NCI-H524 (cell line): ENCODE measurements around the gene ZPBP.
"Not testable (repeated sequence)": the region's sequence is repeated elsewhere in the genome, so short reads cannot be mapped to it uniquely, and the experiment has no call there.

Source experiments
- DNase-seq, 2 experiments: peaks; one replicate each; lab custom pipeline; 2025; lab: John Stamatoyannopoulos, UW

Gene ZPBP

GRCh38 chr7:50041165-50041564 lies 51.9 kb downstream of the ZPBP start:
- not testable (repeated sequence) for DNase-seq

DNA sequence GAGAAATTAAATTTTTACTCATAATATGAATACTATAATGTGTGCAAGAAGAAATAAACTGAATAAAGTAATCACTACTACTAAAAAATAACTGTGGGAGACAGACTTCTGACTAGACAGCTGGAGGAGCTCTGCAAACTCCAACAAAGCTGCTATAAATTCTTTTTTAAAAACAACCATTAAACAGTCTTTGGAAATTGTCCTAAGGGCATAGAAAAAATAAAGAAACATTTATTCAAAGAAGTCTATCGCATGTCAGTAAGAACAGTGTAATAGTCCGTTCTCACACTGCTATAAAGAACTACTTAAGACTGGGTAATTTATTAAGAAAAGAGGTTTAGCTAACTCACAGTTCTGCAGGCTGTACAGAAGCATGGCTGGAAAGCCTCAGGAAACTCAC lies 56.0 kb downstream of the ZPBP start:
- DNase-seq = no peak

- no peak for DNase-seq
Observed at GRCh38 chr7:50022991-50023390, 70.1 kb downstream of the ZPBP start.

DNA sequence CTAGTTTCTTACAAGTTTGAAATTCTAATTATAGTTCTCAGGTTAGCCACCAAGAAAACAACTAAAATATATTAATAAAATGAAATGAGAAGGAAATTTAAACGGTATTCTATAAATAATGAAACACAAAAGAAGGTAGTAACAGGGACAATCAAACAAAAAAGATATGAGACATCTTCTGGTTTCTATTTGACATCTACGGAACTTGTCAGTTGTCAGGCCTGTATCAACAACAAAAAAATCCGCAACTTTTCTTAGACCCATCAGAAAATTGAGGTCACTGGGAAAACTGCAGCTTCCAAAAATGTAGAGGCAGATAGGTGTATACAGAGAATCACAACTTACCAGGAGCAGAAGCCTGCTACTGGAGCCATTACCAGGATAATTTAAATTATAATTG lies 70.6 kb downstream of the ZPBP start:
- no peak for DNase-seq

GRCh38 chr7:49995681-49996080 lies 97.4 kb downstream of the ZPBP start:
- no peak for DNase-seq

- DNase-seq = no peak
Observed at GRCh38 chr7:49986191-49986590, 106.9 kb downstream of the ZPBP start.

DNA sequence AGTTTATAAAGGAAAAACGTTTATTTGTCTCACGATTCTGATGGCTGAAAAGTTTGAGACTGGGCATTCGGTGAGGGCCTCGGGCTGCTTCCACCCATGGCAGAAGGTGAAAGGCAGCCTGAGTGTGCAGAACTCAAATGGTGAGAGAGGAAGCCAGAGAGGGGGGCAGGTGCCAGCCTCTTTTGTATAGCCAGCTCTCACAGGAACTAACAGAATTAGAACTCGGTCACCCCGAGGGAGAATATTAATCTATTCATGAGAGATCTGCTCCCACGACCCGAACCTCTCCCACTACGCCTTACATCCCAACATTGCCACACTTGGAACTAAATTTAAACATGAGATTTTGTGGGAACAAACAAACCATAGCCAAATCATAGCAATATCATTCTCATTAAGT lies 112.6 kb downstream of the ZPBP start:
- DNase-seq = no peak

GRCh38 chr7:49976238-49976637 lies 116.8 kb downstream of the ZPBP start:
- DNase-seq = no peak

- DNase-seq = no peak
Observed at GRCh38 chr7:49974035-49974434, 119.0 kb downstream of the ZPBP start.

GRCh38 chr7:49937608-49938007 lies 155.4 kb downstream of the ZPBP start:
- DNase-seq = no peak

GRCh38 chr7:49931627-49932026 lies 161.4 kb downstream of the ZPBP start:
- no peak for DNase-seq

GRCh38 chr7:49928787-49929186 lies 164.3 kb downstream of the ZPBP start:
- DNase-seq = no peak

DNA sequence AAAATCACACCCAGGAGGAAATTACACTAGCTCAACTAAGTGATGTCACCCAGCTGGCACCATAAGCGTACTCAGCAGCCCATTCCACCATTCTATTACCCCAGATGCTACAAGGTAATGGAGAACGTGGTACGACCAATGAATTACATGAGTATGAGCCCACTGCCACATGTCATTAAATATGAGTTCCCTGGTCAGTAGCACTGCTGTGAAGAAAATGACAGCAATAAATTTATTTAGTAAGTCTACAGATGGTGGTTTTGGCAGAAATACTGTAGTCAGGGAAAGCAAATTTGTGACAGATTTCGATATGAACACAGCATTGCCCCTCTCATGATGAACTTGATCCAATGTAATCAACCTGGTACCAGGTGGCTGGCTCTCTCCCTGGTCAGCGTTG lies 165.4 kb downstream of the ZPBP start:
- no peak for DNase-seq

GRCh38 chr7:49926720-49927119 lies 166.3 kb downstream of the ZPBP start:
- DNase-seq = no peak

- peak; percentile 31 to 69 for DNase-seq
Observed at GRCh38 chr7:49911909-49912308, 181.1 kb downstream of the ZPBP start.

GRCh38 chr7:49894543-49894942 lies 198.5 kb downstream of the ZPBP start:
- DNase-seq = no peak

GRCh38 chr7:49893131-49893530 lies 199.9 kb downstream of the ZPBP start:
- DNase-seq = no peak

DNA sequence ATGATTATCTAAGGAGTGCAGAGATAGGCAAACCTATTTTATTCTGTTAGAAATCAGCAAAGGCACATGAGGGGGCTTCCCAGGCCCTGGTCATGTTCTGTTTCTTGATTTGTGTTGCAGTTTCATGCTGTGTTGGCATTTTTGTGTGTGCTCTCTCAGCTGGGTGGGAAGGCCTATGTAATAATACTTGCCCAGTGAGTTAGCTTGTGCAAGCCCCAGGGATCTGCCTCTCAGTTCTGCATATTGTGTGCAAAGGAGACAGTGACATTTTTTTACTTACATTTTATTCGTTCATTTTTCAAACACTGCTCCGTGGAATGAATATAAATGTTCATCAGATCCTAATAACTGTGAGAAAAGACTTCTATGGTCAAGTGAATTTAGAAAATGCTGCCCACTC lies 200.6 kb downstream of the ZPBP start:
- no peak for DNase-seq
